Measurements from ENCODE around the gene CBARP. TPM values are rescaled to one million over a fixed set of nuclear protein-coding genes. Genes with fewer than 3 reads are reported as not detected.

The CBARP gene
- total and polyA plus RNA-seq, 2 of the 13 experiments (the other 11 are each of a cell fraction or from before 2014, with no cell fraction given): 1.2 to 1.4 TPM

DNA sequence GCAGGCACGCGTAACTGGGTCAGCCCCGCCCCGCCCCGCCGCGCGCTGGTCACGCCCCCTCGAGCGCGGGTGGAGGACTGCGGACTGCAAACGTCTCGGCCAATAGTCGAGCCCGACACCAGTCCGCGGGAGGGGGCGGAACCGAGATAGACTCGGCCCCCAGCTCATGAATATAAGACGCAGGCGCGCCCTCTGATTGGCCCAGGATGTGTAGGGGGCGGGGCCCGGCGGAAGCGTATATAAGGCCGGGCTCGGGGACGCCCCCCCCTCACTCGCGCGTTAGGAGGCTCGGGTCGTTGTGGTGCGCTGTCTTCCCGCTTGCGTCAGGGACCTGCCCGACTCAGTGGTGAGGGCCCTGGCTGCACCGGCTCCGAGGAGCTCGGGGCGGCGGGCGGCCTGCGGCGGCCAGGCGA lies 31.3 kb upstream of the CBARP start, which contains the start of gene CIRBP (continued):
- TF ChIP-seq, protein P1, sequence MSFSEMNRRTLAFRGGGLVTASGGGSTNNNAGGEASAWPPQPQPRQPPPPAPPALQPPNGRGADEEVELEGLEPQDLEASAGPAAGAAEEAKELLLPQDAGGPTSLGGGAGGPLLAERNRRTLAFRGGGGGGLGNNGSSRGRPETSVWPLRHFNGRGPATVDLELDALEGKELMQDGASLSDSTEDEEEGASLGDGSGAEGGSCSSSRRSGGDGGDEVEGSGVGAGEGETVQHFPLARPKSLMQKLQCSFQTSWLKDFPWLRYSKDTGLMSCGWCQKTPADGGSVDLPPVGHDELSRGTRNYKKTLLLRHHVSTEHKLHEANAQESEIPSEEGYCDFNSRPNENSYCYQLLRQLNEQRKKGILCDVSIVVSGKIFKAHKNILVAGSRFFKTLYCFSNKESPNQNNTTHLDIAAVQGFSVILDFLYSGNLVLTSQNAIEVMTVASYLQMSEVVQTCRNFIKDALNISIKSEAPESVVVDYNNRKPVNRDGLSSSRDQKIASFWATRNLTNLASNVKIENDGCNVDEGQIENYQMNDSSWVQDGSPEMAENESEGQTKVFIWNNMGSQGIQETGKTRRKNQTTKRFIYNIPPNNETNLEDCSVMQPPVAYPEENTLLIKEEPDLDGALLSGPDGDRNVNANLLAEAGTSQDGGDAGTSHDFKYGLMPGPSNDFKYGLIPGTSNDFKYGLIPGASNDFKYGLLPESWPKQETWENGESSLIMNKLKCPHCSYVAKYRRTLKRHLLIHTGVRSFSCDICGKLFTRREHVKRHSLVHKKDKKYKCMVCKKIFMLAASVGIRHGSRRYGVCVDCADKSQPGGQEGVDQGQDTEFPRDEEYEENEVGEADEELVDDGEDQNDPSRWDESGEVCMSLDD (CRISPR knock-in tag; IDR thresholded peaks at IDR 0.05; ENCODE audit: borderline replicate concordance): no peak
- no peak for TF ChIP-seq ZBTB21 (CRISPR knock-in tag; IDR thresholded peaks at IDR 0.05)
- no peak for TF ChIP-seq PHB2 (IDR thresholded peaks at IDR 0.05; ENCODE audit: partially characterized antibody)
- no peak for TF ChIP-seq CENPT (CRISPR knock-in tag; IDR thresholded peaks at IDR 0.05; ENCODE audit: low read depth)
- TF ChIP-seq, protein P2, sequence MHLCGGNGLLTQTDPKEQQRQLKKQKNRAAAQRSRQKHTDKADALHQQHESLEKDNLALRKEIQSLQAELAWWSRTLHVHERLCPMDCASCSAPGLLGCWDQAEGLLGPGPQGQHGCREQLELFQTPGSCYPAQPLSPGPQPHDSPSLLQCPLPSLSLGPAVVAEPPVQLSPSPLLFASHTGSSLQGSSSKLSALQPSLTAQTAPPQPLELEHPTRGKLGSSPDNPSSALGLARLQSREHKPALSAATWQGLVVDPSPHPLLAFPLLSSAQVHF (CRISPR knock-in tag; IDR thresholded peaks at IDR 0.05): no peak
- TF ChIP-seq ZC3H13 (CRISPR knock-in tag; IDR thresholded peaks at IDR 0.05): no peak
- TF ChIP-seq ZNF329 (CRISPR knock-in tag; IDR thresholded peaks at IDR 0.05; ENCODE audit: low read depth): no peak
- TF ChIP-seq, protein P3, sequence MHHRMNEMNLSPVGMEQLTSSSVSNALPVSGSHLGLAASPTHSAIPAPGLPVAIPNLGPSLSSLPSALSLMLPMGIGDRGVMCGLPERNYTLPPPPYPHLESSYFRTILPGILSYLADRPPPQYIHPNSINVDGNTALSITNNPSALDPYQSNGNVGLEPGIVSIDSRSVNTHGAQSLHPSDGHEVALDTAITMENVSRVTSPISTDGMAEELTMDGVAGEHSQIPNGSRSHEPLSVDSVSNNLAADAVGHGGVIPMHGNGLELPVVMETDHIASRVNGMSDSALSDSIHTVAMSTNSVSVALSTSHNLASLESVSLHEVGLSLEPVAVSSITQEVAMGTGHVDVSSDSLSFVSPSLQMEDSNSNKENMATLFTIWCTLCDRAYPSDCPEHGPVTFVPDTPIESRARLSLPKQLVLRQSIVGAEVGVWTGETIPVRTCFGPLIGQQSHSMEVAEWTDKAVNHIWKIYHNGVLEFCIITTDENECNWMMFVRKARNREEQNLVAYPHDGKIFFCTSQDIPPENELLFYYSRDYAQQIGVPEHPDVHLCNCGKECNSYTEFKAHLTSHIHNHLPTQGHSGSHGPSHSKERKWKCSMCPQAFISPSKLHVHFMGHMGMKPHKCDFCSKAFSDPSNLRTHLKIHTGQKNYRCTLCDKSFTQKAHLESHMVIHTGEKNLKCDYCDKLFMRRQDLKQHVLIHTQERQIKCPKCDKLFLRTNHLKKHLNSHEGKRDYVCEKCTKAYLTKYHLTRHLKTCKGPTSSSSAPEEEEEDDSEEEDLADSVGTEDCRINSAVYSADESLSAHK (CRISPR knock-in tag; IDR thresholded peaks at IDR 0.05; ENCODE audit: borderline replicate concordance): no peak
- TF ChIP-seq YY1 (IDR thresholded peaks at IDR 0.05; ENCODE audit: insufficient read depth, insufficient replicate concordance, low read depth, low read length): no peak
- TF ChIP-seq, protein P4, sequence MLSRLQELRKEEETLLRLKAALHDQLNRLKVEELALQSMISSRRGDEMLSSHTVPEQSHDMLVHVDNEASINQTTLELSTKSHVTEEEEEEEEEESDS (CRISPR knock-in tag; IDR thresholded peaks at IDR 0.05; ENCODE audit: borderline replicate concordance): no peak
- TF ChIP-seq JUN (CRISPR knock-in tag; IDR thresholded peaks at IDR 0.05): 0 out of 2 replicates have a peak, but pooled peaks have one; percentile 43
- TF ChIP-seq EEA1 (CRISPR knock-in tag; IDR thresholded peaks at IDR 0.05; ENCODE audit: borderline replicate concordance): no peak
- TF ChIP-seq RARG (CRISPR knock-in tag; IDR thresholded peaks at IDR 0.05; ENCODE audit: low read depth): no peak
- peak; percentile 47; the same call in 1 of the 2 replicates for TF ChIP-seq YEATS2 (CRISPR knock-in tag; IDR thresholded peaks at IDR 0.05; ENCODE audit: borderline replicate concordance)
- TF ChIP-seq ARNTL (CRISPR knock-in tag; IDR thresholded peaks at IDR 0.05): 0 out of 2 replicates have a peak, but pooled peaks have one; percentile 49
- TF ChIP-seq, protein P5, sequence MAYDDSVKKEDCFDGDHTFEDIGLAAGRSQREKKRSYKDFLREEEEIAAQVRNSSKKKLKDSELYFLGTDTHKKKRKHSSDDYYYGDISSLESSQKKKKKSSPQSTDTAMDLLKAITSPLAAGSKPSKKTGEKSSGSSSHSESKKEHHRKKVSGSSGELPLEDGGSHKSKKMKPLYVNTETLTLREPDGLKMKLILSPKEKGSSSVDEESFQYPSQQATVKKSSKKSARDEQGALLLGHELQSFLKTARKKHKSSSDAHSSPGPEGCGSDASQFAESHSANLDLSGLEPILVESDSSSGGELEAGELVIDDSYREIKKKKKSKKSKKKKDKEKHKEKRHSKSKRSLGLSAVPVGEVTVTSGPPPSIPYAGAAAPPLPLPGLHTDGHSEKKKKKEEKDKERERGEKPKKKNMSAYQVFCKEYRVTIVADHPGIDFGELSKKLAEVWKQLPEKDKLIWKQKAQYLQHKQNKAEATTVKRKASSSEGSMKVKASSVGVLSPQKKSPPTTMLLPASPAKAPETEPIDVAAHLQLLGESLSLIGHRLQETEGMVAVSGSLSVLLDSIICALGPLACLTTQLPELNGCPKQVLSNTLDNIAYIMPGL (CRISPR knock-in tag; IDR thresholded peaks at IDR 0.05; ENCODE audit: borderline replicate concordance in 1 of 2, low read depth in 1 of 2): no peak; a peak in 1 of 4 replicates
- TF ChIP-seq ZFP37 (CRISPR knock-in tag; IDR thresholded peaks at IDR 0.05; ENCODE audit: borderline replicate concordance): no peak
- no peak for TF ChIP-seq SIX4 (CRISPR knock-in tag; IDR thresholded peaks at IDR 0.05)
